Stimulated activated naive CD4-positive, alpha-beta T cell (primary cell): ENCODE data around the gene PLXNB2.
"Not testable (repeated sequence)": the region's sequence is repeated elsewhere in the genome, so short reads cannot be mapped to it uniquely, and the experiment has no call there.

Source experiments
- DNase-seq, 6 experiments: peaks; one replicate each; lab custom pipeline; 2025; lab: John Stamatoyannopoulos, UW

The PLXNB2 gene

GRCh38 chr22:50326956-50327710 lies 19.7 kb upstream of the PLXNB2 start, which contains the start of gene DENND6B:
DENND6B (minus strand) TSS chr22:50327012; CDS start chr22:50326988, 24 bp downstream.
- DNase-seq, result peak; percentile 28 to 73 (median 48)

DNA sequence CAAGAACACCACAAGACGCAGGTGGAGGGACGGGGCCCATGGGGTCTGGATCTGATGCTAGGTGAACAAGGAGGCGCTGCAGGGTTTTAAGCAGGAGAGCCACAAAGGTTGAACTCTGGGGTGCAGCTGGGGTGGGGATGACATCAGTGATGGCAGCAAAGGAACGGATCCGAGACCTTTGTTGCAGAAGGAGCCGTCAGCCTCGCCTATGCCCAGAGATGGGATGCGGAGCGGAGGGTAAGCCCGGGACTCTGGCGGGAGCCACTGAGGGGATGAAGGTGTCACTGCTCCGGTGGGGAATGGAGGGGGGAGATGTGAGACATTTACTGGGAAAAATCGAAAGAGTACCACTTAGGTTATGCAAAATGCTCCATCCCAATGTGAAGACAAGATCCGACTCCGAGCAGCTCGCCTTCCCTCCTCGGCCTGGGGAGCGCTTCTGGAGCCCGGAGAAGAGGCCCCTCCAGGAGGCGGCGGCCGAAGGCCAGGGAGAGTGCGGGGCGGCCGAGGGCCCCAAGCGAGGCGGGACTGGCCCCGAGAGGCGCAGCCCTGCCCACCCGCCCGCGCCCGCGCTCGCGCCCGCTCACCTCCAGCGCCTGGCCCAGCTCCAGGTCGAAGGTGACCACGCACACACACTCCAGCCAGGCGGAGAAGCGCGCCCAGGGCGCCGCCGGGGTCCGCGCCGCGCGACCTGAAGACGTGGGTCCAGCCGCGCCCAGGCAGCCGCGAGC lies 18.9 kb upstream of the PLXNB2 start:
- DNase-seq, result no peak

DNA sequence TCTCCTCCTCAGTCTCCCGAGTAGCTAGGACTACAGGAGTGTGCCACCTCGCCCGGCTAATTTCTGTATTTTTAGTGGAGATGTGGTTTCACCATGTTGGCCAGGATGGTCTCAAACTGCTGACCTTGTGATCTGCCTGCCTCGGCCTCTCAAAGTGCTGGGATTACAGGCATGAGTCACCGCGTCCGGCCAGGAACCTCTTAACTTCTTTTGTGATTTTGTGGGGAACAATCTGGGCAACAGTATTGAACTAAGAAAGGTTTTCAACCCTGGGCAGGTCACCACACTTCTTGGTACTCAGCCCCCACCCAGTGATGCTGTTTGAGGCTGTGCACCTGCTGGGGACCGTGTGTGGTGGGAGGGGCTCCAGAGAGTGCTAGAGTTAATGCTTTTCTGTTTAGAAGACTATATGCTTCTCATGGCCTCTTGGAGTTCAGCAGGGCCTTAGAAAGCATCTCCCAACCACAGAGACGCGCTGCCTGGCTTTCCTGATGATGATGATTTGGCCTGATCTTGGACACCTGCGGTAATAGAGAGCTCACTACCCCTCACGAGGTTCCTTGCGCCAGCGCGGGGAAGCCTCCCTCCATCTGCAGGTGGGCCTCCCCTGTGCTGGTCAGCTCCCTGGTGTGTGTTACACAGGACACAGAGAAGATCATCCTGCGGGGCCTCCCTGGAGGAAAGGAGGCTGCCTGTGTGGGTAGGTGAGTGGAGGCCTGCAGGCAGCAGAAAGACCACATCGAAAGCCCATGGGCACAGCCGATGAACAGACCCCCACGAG lies 18.2 kb upstream of the PLXNB2 start:
- DNase-seq, result no peak

- no peak for DNase-seq
These were observed 16.5 kb upstream of the PLXNB2 start for GRCh38 chr22:50323900-50324299.

GRCh38 chr22:50322382-50323104 lies 15.1 kb upstream of the PLXNB2 start:
- DNase-seq, result not testable (repeated sequence)

DNA sequence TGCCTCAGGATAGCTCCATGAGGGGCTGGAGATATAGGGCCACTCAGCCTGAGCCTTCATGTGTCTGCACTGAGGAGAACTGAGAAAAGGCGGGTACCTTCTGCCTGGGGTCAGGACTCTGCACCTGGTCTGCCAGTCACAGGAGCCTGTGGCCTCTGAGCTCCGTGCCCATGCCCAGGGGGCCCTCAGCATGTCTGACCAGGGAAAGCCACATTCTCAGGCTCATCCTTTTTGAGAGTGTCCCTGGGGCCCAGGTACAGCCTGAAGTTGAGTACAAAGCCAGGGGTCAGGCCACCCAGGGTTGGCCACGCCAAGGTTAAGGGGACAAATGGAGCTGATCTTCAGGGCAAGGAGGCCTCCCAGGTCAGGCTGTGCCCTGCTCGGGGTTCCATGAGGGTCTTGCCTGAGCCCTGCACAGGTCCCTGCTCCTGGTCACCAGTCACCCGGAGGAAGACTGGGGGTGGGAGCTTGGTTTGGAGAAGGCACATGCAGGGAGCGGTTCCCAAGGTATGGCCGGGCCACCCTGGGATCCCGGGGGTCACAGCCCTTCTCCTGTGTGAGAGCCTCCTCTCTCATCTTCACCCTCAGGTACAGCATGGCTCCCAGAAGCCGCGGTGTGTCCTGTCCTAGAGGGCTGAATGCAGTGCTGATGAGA lies 13.4 kb upstream of the PLXNB2 start:
- no peak for DNase-seq

DNA sequence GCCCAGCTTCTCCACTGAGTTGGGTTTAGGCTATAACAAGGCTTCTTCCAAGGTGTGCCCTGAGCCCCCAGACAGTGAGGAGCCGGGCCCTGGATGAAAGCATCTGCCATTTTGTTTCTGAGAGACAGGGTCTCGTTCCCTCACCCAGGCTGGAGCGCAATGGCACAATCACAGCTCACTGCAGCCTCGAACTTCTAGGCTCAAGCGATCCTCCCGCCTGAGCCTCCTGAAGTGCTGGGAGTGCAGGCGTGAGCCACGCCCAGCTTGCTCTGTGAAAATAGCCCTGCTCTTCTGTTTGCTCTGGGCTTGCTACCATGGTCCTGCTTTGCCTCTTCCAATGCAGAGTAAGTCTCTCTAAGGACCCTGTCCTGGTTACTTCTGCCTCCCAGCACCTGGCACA lies 12.7 kb upstream of the PLXNB2 start:
- DNase-seq, result no peak

DNA sequence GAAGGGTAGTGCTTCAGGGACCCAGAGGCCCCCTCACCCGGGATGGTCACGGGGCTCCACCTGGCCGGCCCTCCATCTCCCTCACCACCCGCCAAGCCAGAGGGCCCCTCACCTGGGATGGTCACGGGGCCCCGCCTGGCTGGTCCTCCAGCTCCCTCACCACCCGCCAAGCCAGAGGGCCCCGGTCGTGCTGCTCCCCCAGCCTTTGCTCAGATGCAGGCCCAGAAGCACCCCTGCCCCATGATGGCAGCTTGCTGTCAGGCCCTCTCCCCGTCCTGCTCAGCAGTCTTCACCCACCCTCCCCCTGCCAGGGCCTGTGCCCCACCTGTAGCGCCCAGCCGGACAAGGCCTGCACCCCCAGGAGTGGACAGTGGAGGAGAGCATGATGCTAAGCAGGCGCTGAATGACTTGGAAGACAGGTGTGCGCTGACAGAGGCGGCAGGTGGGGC lies 12.1 kb upstream of the PLXNB2 start:
- DNase-seq, result no peak

DNA sequence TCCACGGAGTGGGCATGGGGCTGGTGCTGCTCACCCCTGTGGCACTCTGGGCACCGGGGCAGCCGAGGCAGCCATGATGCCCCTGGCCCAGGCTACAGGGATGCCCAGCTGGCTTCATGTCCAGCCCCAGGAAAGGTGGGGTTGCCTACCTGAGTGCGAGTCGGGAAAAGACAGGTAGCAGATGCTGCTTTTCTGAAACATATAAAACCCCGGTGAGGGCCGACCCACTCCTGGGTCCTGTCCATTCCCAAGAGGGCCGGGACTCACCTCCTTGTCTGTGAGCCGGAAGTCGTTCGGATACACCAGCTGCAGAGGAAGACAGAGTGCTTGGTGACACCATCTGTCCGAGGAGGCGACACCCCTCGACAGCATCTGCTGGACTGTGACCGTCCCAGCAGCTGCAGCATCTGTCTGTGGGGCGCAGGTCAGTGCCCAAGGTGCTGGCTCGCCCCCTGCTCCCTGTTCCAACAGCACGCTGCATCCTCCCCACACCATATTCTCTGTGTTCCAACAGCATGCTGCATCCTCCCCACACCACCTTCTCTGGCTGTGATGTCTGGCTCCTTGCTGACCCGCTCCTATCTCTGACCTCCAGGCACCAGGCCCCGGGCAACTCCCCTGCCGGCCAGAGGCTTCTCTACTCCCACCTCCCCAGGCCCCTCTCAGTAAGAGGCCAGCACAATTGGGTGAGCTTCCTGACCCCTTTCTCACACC lies 11.4 kb upstream of the PLXNB2 start:
- no peak for DNase-seq

DNA sequence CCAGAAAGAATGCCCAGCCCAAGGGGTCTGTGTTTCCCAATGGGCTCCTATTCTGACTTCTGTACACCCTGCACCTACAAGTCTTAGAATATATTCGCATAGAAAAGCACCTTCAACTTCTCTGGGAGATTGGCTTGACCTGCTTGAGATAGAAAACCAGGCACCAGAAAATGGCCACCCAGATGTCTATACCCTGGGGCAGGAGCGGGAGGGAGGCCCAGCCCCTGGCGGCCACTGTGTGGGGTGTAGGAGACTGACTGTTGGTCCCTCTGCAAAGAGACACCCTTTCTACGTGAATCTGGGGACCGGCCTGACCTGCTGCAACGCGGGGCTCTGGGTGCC lies 10.9 kb upstream of the PLXNB2 start:
- DNase-seq, result no peak

DNA sequence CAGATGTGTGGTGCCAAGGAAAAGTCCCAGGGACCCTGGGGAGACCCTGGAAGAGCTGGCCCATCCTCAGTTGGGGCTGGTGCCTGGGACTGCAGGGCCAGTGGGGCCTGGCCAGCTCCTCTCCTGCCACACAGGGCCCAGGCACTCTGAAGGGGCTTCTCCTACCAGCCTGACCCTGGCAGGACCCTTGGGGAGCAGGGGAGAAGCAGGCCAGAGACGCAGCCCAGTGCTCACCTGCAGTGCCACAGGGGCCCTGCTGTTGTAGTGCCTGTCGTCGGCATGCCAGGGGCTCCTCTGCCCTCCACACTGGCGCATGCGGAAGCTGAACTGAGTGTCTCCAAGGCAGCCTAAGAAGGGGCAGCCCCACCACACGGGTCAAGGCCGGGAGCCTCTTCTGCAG lies 10.2 kb upstream of the PLXNB2 start:
- DNase-seq, result no peak

DNA sequence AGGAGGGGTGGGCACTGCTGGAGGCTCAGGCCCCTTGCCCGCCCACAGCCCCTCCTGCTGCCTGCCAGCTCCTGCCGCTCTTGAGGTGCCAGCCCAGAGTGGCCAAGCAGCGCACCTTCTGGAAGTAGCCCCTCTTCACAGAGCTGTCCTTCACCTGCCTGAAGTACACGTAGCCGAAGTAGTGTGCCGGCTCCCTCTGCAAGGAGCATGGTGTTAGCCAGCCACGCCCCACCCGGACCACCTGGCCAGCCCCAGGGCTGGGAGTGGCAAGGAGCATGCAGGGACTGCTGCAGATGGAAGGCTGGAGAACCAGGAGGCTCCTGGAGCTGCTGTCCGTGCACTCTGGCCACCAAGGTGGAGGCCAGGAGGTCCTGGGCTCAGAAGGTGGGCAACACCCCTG lies 9.7 kb upstream of the PLXNB2 start:
- DNase-seq, result no peak

GRCh38 chr22:50316114-50317065 lies 8.9 kb upstream of the PLXNB2 start:
- no peak for DNase-seq

GRCh38 chr22:50315289-50316113 lies 8.1 kb upstream of the PLXNB2 start:
- no peak for DNase-seq

- peak; percentile 20 to 61 (median 50) for DNase-seq
These were observed 7.2 kb upstream of the PLXNB2 start for GRCh38 chr22:50314455-50315288.

GRCh38 chr22:50314081-50314454 lies 6.6 kb upstream of the PLXNB2 start:
- no peak for DNase-seq

GRCh38 chr22:50313600-50313999 lies 6.2 kb upstream of the PLXNB2 start:
- no peak for DNase-seq

- DNase-seq, result no peak
These were observed 5.6 kb upstream of the PLXNB2 start for GRCh38 chr22:50313021-50313420.
